H9 (cell line): ENCODE results near the gene FUT8. TPM values are rescaled to one million over a fixed set of nuclear protein-coding genes. Genes with fewer than 3 reads are reported as not detected.
A peak's percentile ranks its signal among the peaks of the same experiment; 100 is the strongest.

Source experiments
- DNase-seq: peaks from one replicate; pipeline ENCODE4 v3.0.0-alpha.2; 2017
- H2AFZ ChIP-seq: one replicate; pipeline ENCODE4 v1.6.1; 2013; ENCODE audit warnings: mild to moderate bottlenecking, low read length, control low read depth, moderate library complexity
- H2AK5ac ChIP-seq: 2 replicates; pipeline ENCODE4 v1.6.1; 2013; ENCODE audit warnings: low read length, control low read depth, mixed read lengths; ENCODE audit not compliant: insufficient read length
- H2BK120ac ChIP-seq: one replicate; pipeline ENCODE4 v1.6.1; 2013; ENCODE audit warnings: low read depth, mild to moderate bottlenecking, low read length, control low read depth, inconsistent platforms; ENCODE audit not compliant: poor library complexity, severe bottlenecking
- H2BK12ac ChIP-seq: 2 replicates; pipeline ENCODE4 v1.6.1; 2013; ENCODE audit warnings: low read length, control low read depth, mixed read lengths, low read depth; ENCODE audit not compliant: insufficient read length
- H2BK15ac ChIP-seq: 2 replicates; pipeline ENCODE4 v1.6.1; 2013; ENCODE audit warnings: low read depth, low read length, control low read depth
- H2BK20ac ChIP-seq: one replicate; pipeline ENCODE4 v1.6.1; 2013; ENCODE audit warnings: low read depth, mild to moderate bottlenecking, low read length, control low read depth, inconsistent platforms; ENCODE audit not compliant: poor library complexity, severe bottlenecking
- H2BK5ac ChIP-seq: 2 replicates; pipeline ENCODE4 v1.6.1; 2013; ENCODE audit warnings: low read length, control low read depth, mixed read lengths; ENCODE audit not compliant: insufficient read length
- H3K14ac ChIP-seq: 2 replicates; pipeline ENCODE4 v1.6.1; 2013; ENCODE audit warnings: low read length, control low read depth; ENCODE audit not compliant: insufficient read depth
- H3K18ac ChIP-seq: 2 replicates; pipeline ENCODE4 v1.6.1; 2013; ENCODE audit warnings: low read depth, mild to moderate bottlenecking, mixed read lengths, low read length, control low read depth; ENCODE audit not compliant: insufficient read length
- H3K23ac ChIP-seq: 2 replicates; pipeline ENCODE4 v1.6.1; 2013; ENCODE audit warnings: low read length, control low read depth, mixed read lengths, low read depth; ENCODE audit not compliant: insufficient read length
- H3K23me2 ChIP-seq: 2 replicates; pipeline ENCODE4 v1.6.1; 2013; ENCODE audit warnings: low read depth, mild to moderate bottlenecking, mixed read lengths, low read length, control low read depth; ENCODE audit not compliant: insufficient read length, poor library complexity, severe bottlenecking
- H3K27ac ChIP-seq: 2 replicates; pipeline ENCODE4 v1.5.1; 2013; ENCODE audit warnings: low read length, control low read depth, mixed read lengths, low read depth; ENCODE audit not compliant: insufficient read length
- H3K27me3 ChIP-seq: 2 replicates; pipeline ENCODE4 v1.6.1; 2013; ENCODE audit warnings: low read length, control low read depth, inconsistent platforms; ENCODE audit not compliant: insufficient read depth
- H3K4ac ChIP-seq: 2 replicates; pipeline ENCODE4 v1.6.1; 2013; ENCODE audit warnings: low read depth, mild to moderate bottlenecking, control low read depth, inconsistent platforms, low read length, moderate library complexity
- H3K4me1 ChIP-seq: 2 replicates; pipeline ENCODE4 v1.6.1; 2013; ENCODE audit warnings: low read length, control low read depth, inconsistent platforms; ENCODE audit not compliant: insufficient read depth
- H3K4me2 ChIP-seq: 2 replicates; pipeline ENCODE4 v1.6.1; 2013; ENCODE audit warnings: low read length, control low read depth, mixed read lengths; ENCODE audit not compliant: insufficient read length, insufficient read depth
- H3K56ac ChIP-seq: 2 replicates; pipeline ENCODE4 v1.6.1; 2013; ENCODE audit warnings: low read depth, mild to moderate bottlenecking, mixed read lengths, low read length, control low read depth; ENCODE audit not compliant: insufficient read length
- H3K79me1 ChIP-seq: 2 replicates; pipeline ENCODE4 v1.6.1; 2013; ENCODE audit warnings: low read depth, mild to moderate bottlenecking, moderate library complexity, low read length, control low read depth, inconsistent platforms; ENCODE audit not compliant: insufficient read depth, poor library complexity, severe bottlenecking
- H3K79me2 ChIP-seq: 2 replicates; pipeline ENCODE4 v1.6.1; 2013; ENCODE audit warnings: low read length, control low read depth, inconsistent platforms; ENCODE audit not compliant: insufficient read depth
- H3K9ac ChIP-seq: 2 replicates; pipeline ENCODE4 v1.6.1; 2013; ENCODE audit warnings: low read length, control low read depth, mixed read lengths; ENCODE audit not compliant: insufficient read length; ENCODE audit errors: extremely low read depth
- H3K9me3 ChIP-seq: one replicate; pipeline ENCODE4 v1.6.1; 2013; ENCODE audit warnings: low read depth, low read length, inconsistent platforms; ENCODE audit not compliant: control insufficient read depth
- H3T11ph ChIP-seq: one replicate; pipeline ENCODE4 v1.6.1; 2013; ENCODE audit warnings: mild to moderate bottlenecking, low read length, control low read depth, inconsistent platforms
- H4K20me1 ChIP-seq: one replicate; pipeline ENCODE4 v1.6.1; 2013; ENCODE audit not compliant: control insufficient read depth, insufficient read length, insufficient read depth
- H4K5ac ChIP-seq: 2 replicates; pipeline ENCODE4 v1.6.1; 2013; ENCODE audit warnings: low read depth, mild to moderate bottlenecking, mixed read lengths, low read length, control low read depth; ENCODE audit not compliant: insufficient read length
- H4K8ac ChIP-seq: replicated peaks from 2 replicates; pipeline ENCODE4 v1.6.1; 2013; ENCODE audit warnings: low read length, control low read depth, mixed read lengths, low read depth; ENCODE audit not compliant: insufficient read length
- H4K91ac ChIP-seq: 2 replicates; pipeline ENCODE4 v1.6.1; 2013; ENCODE audit warnings: low read depth, mild to moderate bottlenecking, moderate library complexity, mixed read lengths, low read length, control low read depth; ENCODE audit not compliant: insufficient read length
- H3K27ac Mint-ChIP-seq, 3 experiments: 2 replicates in 2 of 3; 3 replicates in 1 of 3; pipeline ENCODE4 v1.8.0; 2020 to 2021; ENCODE audit warnings: mixed read lengths in 3 of 3, mild to moderate bottlenecking in 1 of 3, moderate library complexity in 1 of 3
- H3K27me3 Mint-ChIP-seq: 2 replicates; pipeline ENCODE4 v1.8.0; 2021; ENCODE audit warnings: low read depth, mild to moderate bottlenecking, moderate library complexity, mixed read lengths
- H3K36me3 Mint-ChIP-seq, 3 experiments: 2 replicates in 2 of 3; 3 replicates in 1 of 3; pipeline ENCODE4 v1.8.0; 2020 to 2021; ENCODE audit warnings: low read depth in 3 of 3, mixed read lengths in 3 of 3; ENCODE audit not compliant: insufficient read depth in 1 of 3
- H3K4me1 Mint-ChIP-seq, 2 experiments: 2 replicates each; pipeline ENCODE4 v1.8.0; 2020; ENCODE audit warnings: mixed read lengths in 2 of 2
- H3K4me3 Mint-ChIP-seq, 2 experiments: 2 replicates in 1 of 2; 3 replicates in 1 of 2; pipeline ENCODE4 v1.8.0; 2020 to 2021; ENCODE audit warnings: mild to moderate bottlenecking in 2 of 2, mixed read lengths in 2 of 2, moderate library complexity in 1 of 2
- H3K9me3 Mint-ChIP-seq, 2 experiments: 2 replicates in 1 of 2; 3 replicates in 1 of 2; pipeline ENCODE4 v1.8.0; 2020; ENCODE audit warnings: mild to moderate bottlenecking in 2 of 2, mixed read lengths in 2 of 2, moderate library complexity in 1 of 2
- WGBS: extraction: QIAGEN DNeasy Blood & Tissue Kit; methylation state at CpG from one replicate; pipeline ENCODE4 v1.1.7; 2013; ENCODE audit warnings: missing lambda C conversion rate, low lambda C conversion rate, mixed read lengths; ENCODE audit not compliant: insufficient read length; ENCODE audit errors: extremely low coverage; 5-methylcytosine and 5-hydroxymethylcytosine counted together
- total RNA-seq: library from RNA; stranded (reverse); gene quantifications from 2 replicates; pipeline ENCODE4 v1.2.1, GENCODE V29; 2021
- TF ChIP-seq, protein P1 (sequence below): fragments of 200-600 bp; sonication (generic); conservative IDR thresholded peaks from 3 replicates; pipeline ENCODE4 v1.8.0; 2021; ENCODE audit warnings: antibody characterized with exemption, mild to moderate bottlenecking

Gene FUT8
- total RNA-seq, 1 experiment from 2014 or later = 44.3 TPM

DNA sequence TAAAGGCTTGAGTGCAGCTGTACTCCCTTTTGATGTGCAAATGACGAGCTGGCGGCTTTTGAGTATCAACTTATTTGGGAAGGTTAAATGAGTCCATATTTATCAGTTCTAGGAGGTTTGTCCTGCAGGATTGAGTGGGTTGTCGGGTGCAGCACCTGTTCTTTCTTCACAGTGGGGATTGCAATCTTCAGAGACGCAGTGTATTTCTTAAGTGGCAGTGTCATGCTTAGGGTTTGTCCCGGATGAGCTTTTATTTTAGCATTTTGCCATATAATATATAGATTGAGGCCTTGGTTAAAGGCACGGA, 1.2 kb downstream of the FUT8 start:
- H3K9me3 Mint-ChIP-seq = no peaks in the 10 kb centered on the region; a peak in 1 of 5 replicates
- H3K27ac Mint-ChIP-seq = peak overlapping the region in 2 of 3 experiments; percentile 11 to 58; a peak in 4 of 7 replicates
- Histone ChIP-seq H2AFZ (no peak overlapping the region), H3K4ac (no peak overlapping the region), H3K4me2 (peak overlapping the region; percentile 93), H3K23me2 (peaks cover 10% of the 10 kb centered on the region), H4K8ac (no peak overlapping the region), H2BK15ac (no peak overlapping the region), H3K79me1 (no peaks in the 10 kb centered on the region), H3K9me3 (no peaks in the 10 kb centered on the region), H2BK12ac (no peak overlapping the region), H3K79me2 (no peaks in the 10 kb centered on the region), H4K91ac (no peak overlapping the region), H2BK20ac (no peak overlapping the region), H3K4me1 (no peaks in the 10 kb centered on the region), H4K20me1 (no peaks in the 10 kb centered on the region), H2AK5ac (no peak overlapping the region), H2BK5ac (no peak overlapping the region), H2BK120ac (no peak overlapping the region), H3K9ac (peak overlapping the region; percentile 36), H3K27ac (no peak overlapping the region), H3K56ac (no peak overlapping the region), H3T11ph (no peak overlapping the region), H3K27me3 (no peaks in the 10 kb centered on the region), H4K5ac (no peak overlapping the region), H3K14ac (no peak overlapping the region), H3K18ac (no peak overlapping the region), H3K23ac (no peak overlapping the region)
- H3K27me3 Mint-ChIP-seq = peaks cover 4% of the 10 kb centered on the region
- WGBS = no CpG with 5 or more reads among the region's 6 CpGs
- H3K4me1 Mint-ChIP-seq = peaks cover 23 to 27% of the 10 kb centered on the region in 2 experiments
- DNase-seq = no peak
- H3K36me3 Mint-ChIP-seq = peaks cover 0 to 2% (median 0%) of the 10 kb centered on the region in 3 experiments; a peak in 1 of 7 replicates
- peak overlapping the region; percentile 83 to 91 for H3K4me3 Mint-ChIP-seq
- TF ChIP-seq, protein P1, sequence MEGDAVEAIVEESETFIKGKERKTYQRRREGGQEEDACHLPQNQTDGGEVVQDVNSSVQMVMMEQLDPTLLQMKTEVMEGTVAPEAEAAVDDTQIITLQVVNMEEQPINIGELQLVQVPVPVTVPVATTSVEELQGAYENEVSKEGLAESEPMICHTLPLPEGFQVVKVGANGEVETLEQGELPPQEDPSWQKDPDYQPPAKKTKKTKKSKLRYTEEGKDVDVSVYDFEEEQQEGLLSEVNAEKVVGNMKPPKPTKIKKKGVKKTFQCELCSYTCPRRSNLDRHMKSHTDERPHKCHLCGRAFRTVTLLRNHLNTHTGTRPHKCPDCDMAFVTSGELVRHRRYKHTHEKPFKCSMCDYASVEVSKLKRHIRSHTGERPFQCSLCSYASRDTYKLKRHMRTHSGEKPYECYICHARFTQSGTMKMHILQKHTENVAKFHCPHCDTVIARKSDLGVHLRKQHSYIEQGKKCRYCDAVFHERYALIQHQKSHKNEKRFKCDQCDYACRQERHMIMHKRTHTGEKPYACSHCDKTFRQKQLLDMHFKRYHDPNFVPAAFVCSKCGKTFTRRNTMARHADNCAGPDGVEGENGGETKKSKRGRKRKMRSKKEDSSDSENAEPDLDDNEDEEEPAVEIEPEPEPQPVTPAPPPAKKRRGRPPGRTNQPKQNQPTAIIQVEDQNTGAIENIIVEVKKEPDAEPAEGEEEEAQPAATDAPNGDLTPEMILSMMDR = no peak
